GM04504 (cell line): ENCODE measurements around the gene NOS1.
"Not testable (repeated sequence)": the region's sequence is repeated elsewhere in the genome, so short reads cannot be mapped to it uniquely, and the experiment has no call there.

Experiments used
- DNase-seq: peaks from one replicate; pipeline ENCODE4 v3.0.0-alpha.2; 2012; ENCODE audit warnings: low read depth

NOS1 gene

DNA sequence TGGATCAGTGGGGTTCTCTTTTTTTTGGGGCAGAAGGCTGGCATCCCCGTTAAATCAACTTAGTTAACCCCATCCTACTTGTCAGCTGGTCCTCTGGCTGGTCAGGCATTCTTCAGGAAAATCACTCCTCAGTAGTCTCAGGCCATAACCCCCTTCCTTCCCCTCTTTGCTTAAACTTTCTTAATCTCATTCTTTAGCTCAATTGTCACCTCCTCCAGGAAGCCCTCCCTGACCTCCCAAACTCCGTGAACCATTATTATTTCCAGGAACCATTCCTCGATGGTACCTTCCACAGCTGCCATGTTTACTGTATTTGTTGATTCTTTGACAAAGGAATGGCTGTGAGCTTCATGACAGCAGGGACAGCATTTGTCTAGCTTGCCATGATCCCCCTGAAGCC is 98.7 kb downstream of the NOS1 start:
- no peak for DNase-seq

DNA sequence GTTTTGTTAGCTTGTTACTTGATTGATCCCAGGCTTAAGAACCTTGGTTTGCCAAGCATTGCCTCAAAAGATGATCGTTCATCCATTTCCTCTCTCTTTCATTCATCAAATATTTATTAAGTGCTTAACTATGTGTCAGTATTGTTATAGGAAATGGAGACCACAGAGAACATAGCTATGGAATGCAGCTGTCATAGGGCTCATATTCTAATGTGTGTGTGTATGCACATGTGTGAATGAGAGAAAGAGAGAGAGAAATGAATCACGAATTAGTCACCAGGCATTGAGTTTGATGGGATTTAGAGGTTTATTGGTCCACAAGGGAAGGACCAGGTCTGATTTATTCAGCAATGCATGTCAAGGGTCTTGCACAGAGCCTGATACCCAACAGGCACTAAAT is 100.2 kb downstream of the NOS1 start:
- DNase-seq: no peak

DNA sequence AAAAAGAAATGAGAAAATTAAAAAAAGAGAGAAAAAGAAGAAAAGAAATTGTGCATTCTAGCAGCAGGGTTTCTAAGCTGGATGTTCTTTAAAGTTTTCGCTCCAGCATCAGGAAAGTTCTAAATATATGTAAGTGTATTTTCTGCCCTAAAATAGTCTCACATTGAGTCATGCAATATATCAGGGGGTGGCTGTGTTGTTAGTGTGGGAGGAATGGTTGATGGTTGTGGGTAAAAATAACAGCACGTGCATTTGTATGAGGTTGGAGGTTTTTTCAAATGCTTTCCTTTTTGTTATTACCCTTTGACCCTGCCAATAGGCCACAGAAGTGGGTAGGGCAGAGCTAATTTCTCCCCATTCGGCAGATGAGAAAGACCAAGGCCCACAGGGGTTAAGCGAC is 106.0 kb downstream of the NOS1 start:
- DNase-seq: no peak

DNA sequence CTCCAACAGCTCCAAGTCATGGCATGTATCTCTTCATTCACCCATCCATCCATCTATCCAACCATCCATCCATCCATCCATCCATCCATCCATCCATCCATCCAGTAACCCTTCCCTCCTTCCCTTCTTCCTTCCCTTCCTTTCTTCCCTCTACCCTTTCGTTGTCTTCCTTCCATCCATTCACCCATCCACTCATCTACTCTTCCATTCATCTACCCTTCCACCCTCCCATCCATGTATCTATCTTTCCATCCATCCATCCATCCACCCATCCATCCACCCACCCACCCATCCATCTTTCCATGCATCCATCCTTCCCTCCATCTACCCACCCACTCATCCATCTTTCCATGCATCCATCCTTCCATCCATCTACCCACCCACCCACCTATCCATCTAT is 117.9 kb downstream of the NOS1 start:
- DNase-seq: no peak

DNA sequence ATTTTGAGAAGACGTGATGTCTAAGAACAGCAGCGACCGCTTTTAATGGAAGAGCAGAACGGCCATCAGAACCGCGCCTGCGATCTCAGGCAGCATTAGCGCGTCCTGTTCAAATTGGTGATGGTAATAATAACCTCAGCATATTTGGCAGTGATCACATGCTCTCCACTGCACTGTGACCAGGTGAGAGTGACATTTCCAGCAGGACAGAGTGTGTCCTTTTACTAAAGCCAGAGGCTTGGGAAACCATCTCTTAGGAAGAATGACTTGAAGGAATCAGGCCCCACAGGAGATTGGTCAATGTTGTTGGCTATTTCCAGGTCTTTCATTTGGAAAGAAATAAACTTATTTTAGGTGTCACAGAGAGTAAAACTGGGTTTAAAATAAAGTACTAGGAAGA is 119.7 kb downstream of the NOS1 start:
- no peak for DNase-seq

DNA sequence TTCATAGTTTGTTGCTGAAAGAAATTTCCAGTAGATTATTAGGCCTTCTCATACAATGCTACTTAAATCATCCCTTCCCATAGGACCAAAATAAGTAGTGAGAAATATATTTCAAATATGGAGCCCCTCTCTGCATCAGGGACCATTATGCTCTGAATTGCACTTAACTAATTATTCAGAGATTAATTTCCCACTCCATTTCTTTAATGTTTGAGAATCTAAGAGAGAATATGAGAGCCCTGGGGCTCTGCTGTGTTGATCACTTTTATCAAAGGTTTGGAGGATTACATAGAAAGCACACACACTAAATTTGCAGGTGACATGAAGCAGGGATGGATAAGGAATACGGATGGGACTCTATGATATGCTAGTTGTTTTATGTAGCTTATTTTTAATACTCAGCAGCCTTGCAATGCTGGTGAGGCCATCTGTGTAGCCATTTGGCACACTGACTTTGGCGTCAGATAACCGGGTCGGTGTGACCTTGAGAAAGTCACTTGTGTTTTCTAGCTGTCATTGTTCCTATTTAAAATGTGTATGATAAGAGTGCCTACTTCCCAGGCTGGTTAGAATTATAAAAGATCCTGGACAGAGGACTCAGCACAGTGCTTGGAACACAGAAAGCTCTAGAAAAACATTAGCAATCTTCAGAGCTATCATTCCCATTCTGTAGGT is 121.2 kb downstream of the NOS1 start:
- DNase-seq: no peak

DNA sequence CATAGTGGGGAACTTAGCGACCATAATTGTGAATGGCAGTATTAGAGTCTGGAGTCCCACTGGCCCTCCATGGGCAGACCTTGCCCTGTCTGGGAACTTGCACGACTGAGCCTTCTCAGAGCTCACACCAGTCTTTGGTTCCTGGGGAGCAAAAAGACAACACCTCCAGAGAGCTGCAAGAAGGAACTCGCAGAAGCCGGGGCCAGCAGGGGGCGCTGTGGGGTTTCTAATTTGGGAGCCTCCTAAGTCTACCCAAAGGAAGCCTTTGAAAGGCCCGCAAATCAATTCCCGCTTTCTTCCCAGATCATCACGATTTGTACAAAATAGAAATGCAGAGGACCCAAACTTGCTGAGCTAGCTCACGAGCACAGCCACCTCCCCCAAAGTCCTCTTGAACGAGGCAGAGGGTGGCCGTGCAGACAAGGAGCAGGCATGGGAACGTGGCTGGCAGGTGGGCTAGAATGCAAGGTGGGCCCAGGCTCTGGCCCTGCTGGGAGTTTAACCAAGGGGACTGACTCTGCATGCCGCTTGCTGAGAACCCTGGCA is 124.9 kb downstream of the NOS1 start:
- peak; percentile 24 for DNase-seq

DNA sequence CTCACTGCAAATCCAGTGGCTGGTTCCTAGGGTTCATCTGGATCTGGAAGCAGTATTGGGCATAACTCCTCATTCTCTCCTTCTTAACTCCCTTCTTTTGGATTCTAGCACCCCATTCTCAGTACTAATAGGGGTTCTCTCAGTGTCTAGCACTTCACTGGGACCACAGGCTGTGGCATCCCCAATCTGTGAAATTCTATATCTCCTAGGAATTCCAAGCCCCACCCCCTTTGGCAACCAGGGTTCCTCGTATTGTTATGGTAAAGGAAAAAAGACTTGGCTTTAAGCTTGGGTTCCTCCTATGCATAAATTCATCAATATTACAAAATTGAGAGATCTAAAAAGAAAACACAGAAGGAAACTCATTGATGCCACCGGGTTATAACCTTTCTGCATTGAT is 126.2 kb downstream of the NOS1 start:
- DNase-seq: no peak

DNA sequence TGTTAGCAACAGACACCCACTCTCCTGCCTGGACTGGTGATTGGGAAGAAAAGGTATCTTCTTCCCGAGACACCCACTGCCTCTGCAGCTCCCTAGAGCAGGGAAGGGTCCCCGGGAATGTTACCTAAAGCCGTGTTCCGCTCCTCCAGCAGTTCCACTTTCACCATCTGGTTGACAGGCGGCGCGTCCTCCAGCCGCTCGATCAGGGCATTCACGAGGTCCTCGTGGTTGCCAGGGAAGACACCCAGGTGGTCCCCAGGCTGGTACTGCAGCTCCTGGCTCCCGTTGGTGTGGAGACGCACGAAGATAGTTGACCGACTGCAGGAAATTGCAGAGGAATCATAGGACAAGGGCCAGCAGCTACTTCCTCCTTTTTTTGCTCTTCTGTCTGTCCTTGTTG is 127.0 kb downstream of the NOS1 start:
- DNase-seq: no peak

DNA sequence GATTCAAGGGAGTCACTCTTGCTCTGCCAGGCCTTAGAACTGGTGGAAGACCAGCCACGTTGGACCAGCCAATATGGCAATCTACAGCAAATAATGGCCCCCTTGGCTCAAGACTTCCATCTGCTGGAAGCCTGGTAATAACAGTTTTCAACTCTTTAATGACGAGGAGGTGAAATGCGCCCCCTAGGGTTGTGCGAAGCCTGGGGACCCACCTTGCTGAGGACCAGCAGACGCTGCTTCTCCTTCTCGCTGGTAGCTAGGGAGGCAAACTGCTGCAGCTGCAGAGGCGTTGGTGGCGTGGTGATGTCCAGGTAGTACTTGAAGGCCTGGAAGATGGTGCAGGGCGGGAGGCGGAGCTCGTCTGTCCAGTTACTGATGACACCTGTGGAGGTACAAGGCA is 129.7 kb downstream of the NOS1 start:
- no peak for DNase-seq

DNA sequence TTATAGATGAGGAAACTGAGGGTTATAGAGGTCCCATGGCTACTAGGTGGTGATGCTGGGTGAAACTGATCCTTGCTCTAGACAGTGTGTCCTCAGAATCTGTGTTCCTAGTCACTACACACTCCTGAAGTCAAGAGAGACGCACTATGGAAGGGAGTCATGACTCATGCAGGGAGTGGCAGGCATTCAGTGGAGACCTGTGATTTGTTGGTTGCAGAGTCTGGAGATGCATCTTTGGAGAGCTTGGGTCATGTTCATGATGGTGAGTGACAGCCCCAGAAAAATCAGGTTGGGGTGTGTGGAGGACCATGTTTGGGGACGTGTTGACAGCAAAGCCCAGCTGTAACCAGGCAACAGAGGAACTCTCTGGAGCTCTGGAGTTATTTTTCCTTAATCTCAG is 133.2 kb downstream of the NOS1 start:
- no peak for DNase-seq

DNA sequence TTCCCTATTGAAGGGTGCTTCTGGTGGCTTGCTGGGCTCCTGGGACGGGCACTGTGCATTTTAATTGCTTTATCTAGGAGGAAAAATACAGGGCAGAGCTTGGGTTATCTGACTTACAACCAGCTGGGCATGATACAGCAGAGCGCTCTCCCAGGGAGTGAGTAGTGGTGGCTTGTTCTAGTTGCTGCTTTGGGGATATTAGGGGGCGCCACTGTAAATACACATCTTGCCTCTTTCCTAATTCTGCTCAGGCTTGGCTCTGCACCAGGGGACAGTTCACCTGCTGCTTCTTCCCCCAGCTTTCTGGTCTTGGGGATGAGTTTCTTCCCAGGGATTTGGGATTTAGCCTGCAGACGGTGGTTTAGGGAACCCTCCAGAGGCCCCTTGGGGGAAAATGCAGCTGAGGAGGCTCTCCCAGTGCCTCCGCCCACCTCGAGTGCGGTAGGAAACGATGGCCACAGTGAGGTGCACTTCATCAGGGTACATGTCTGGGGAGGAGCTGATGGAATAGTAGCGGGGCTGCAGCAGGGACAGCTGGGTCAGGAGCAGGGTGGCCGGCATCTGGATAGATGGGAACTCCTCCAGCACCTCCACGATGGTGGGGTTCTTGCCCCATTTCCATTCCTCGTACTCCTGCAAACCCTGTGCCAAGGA is 134.3 kb downstream of the NOS1 start:
- DNase-seq: no peak

DNA sequence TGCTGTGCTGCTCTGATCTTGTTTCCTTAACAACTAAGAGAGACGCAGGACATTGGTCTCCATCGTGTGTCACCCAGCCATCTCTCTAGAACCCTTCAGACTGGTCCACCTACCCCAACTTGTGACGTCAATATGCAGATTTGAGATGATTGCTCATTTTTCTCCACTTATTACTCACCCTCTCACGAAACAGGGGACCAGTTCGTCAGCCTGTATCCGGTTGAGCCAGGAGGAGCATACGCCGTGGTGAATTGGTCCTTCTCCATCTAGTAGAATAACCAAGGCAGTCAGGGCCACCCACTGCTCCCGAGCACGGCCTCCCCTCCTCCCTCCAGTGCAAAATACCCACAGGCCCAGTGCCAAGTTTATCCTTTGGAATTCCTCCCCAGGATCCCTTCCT is 134.9 kb downstream of the NOS1 start:
- DNase-seq: no peak

DNA sequence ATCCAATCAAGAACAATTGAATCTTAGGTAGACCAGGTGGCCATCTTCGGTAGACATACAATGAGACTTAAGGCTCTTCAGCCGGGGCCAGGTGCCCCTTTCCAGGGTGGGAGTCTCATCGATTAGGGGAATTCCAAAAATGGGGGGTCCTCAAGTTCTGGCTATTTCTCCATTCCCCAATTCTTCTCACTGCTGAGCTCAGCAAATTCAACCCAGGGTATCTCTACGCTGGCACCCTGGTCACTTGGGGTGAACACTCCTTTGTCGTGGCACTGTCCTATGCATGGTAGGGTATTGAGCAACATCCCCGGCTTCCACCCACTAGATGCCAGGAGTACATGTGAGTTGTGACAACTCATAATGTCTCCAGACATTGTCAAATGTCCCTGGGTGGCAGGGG is 136.2 kb downstream of the NOS1 start:
- no peak for DNase-seq

DNA sequence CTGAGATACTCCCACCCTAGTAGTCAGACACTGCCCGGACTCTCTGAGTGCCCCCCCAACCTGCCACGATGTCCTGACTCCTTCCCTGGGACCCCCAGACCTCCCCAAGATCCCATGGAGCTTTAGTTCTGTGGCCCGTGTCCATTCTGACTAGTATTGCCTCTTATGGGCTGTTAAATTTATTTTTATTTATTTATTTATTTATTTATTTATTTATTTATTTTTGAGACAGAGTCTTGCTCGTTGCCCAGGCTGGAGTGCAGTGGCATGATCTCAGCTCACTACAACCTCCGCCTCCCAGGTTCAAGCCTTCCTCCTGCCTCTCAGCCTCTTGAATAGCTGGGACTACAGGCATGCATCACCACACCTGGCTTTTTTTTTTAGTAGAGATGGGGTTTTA is 140.5 kb downstream of the NOS1 start:
- DNase-seq: not testable (repeated sequence)

DNA sequence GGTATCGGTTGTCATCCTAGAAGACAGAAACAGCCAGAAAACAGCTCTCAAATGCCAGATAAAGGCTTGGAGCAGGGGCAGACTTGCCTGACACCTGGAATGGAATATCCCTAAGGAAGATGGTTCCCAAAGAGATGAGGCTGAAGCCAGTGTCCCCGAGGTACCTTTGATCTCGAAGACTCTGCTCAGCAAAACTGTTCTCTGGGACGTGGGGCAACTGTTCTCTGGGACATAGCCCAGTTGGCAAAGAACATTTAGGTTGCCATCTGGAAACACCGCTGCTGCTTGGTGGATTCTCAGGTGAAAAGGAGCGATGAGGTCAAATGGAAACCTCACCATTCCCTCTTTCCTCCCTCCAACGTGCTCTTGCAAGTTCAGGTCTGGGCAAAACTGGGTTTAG is 143.3 kb downstream of the NOS1 start:
- no peak for DNase-seq

DNA sequence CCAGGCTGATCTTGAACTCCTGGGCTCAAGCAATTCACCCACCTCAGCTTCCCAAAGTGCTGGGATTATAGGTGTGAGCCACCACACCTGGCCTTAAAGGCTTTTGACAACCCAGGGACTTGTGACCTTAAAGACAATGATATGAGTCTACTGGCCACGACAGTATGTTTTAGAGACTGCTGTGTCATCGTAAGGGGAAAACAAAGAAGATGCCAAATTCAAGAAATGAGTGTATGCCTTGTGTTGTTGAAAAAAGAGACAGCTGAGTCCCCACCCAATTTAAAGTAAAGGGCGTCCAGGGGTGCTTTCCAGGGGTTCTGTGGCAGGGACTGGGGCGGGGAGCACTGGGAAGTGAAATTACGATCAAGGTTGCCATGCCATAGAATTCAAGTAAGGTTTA is 144.7 kb downstream of the NOS1 start:
- DNase-seq: no peak

DNA sequence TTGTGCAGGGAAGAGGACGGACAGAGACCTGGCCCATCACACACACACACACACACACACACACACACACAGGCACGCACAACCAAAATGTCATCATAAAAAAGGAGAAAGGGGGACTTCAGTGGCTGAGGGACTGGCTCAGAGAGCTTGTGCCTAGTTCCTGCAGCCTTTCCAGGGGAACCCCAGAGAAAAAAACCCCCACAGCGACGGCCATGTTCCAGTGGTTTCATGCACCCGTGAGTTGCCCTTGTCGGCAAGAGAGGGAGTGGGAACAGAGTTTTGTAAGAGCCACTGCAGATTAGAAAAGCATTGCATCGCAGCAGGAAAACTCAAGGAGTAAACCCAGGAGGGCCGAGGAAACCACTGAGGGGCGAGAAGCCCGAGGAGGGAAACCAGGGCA is 146.6 kb downstream of the NOS1 start:
- no peak for DNase-seq

DNA sequence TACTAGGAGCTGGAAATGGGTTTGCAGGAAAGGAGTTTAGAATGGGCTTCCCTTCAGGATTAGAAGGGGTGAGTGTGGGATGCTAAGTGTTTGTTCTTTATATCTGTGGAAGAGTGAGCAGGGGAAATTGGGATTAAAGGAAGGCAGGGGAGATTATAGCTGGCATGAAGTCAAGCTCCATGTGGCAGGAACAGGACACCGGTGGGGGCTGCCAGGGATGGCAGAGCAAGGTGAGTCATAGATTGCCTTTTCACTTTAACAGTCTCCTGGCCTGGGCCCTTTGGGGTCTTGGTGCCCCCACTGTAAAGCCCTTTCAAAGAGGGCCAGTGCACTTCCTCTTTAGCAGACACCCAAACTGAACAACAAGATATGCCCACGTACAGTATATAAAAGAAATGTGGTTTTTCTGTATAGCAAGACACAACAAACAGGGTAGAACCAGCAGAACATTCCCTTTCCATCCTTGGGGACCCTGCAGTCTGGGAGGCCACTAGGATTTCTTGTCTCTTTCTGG is 148.1 kb downstream of the NOS1 start:
- DNase-seq: no peak

DNA sequence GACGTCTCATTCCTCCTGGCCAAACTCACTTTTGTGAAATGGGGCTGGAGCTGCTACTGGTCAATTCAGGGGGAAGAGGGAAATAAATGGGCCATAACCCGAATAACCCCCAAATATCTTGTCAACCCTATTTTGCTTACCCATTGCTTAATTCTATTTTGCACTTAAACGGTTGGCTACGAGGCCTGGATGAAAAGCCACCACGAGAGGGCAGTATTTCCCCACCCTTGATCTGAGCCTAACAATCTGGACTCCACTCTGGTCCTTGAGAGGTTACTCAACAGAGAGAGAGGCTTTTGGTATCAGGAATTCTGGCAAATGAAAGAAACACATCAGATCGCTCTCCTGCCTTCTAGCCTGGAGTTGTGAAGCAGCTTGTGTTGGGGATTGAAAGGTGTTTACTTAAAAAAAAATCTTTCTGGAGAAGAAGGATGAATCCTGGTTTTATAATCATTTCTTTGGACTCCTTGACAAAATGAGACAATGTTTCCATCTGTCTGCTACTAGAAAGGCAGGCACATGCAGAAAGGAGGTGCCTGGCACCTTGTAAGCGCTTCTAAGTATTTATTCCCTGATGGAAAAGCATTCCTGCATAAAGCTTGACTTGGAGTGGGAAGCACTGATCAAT is 148.7 kb downstream of the NOS1 start:
- peak; percentile 61 for DNase-seq

DNA sequence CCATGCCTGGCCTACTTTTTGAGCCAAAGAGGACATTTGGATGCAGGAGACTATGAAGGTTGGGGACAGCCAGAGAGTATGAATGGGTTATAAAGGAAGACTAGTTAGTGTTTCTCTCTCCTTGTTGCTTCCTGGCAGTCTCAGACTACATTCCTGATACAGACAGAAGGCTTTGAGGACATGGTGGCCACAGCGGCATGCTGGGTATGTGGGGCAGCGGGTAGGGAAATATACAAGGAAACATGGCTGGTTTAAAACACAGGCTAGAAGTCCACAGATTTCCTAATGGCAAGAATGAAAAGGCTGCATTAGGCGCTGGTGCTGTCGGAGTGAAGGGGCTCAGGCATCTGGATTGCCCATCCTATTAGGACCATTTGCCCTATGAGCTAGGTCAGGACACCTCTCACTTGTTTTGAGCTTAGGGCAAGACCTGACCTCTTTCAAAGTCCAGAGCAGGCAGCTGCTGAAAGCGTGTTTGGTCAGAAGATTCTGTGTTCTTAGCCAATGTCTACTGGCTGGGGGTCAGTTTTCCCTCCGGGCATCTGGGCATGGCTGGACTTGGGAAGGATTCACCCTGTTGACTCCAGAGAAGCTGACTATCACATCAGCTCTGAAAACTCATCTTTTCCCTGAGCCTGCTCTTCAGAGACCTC is 151.0 kb downstream of the NOS1 start:
- DNase-seq: no peak

DNA sequence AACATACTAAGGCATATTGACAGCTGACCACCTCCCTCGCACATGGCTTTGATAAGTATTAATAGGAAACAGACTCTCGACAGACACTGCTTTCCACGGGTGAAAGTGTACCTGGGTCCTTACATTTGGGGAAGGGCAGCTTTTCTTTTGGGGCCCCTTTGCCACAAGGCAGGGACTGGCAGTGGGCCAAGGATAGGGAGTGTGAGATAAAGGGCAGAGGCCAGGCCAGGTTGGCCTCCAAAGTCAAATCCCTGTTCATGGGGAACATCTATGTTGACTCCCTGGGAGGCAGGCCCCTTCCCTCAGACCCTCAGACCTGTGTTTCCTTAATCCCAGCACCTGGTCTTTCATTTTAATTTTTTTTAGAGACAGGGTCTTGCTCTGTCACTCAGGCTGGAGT is 151.8 kb downstream of the NOS1 start:
- no peak for DNase-seq
